ENCODE results near the gene DPT. TPM values are rescaled to one million over a fixed set of nuclear protein-coding genes. Genes with fewer than 3 reads are reported as not detected.

DPT gene
- total RNA-seq, 1 experiment from 2014 or later: not detected

DNA sequence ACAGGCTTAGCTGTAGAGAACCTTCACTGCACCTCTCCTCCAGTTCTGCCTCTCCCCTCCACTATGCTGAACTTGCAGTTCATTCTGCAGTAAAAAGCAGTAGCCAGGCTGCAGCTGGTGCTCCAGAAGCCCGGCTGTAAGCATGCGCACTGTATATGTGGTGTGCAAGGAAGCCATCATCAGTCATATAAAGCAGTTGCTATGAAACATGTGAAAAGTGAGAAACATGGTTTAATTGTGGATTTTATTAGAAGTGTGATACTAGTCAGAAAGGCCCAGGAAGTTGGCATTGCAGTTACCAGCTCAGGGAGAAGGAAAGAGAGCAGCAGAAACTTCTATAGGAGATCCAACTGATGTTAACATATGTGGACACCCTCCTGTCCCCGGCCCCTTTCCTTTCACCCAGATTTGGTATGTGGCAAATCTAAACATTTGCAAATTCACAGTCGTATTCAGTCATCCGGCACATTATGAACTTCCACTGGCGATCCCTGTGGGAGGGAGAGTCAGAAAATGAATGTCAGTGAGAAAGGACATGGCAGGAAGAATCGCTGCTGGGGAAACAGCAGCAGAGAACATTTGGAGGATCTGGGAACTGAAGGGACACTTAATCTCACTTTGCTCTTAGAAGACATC is 32.8 kb downstream of the DPT start (continued):
- TF ChIP-seq, protein P1, sequence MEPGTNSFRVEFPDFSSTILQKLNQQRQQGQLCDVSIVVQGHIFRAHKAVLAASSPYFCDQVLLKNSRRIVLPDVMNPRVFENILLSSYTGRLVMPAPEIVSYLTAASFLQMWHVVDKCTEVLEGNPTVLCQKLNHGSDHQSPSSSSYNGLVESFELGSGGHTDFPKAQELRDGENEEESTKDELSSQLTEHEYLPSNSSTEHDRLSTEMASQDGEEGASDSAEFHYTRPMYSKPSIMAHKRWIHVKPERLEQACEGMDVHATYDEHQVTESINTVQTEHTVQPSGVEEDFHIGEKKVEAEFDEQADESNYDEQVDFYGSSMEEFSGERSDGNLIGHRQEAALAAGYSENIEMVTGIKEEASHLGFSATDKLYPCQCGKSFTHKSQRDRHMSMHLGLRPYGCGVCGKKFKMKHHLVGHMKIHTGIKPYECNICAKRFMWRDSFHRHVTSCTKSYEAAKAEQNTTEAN (CRISPR knock-in tag; IDR thresholded peaks at IDR 0.05): no peak
- TF ChIP-seq, protein P2, sequence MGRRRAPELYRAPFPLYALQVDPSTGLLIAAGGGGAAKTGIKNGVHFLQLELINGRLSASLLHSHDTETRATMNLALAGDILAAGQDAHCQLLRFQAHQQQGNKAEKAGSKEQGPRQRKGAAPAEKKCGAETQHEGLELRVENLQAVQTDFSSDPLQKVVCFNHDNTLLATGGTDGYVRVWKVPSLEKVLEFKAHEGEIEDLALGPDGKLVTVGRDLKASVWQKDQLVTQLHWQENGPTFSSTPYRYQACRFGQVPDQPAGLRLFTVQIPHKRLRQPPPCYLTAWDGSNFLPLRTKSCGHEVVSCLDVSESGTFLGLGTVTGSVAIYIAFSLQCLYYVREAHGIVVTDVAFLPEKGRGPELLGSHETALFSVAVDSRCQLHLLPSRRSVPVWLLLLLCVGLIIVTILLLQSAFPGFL (CRISPR knock-in tag; IDR thresholded peaks at IDR 0.05; ENCODE audit: borderline replicate concordance): no peak
- TF ChIP-seq CREB1 (CRISPR knock-in tag; IDR thresholded peaks at IDR 0.05): no peak
- TF ChIP-seq, protein P3, sequence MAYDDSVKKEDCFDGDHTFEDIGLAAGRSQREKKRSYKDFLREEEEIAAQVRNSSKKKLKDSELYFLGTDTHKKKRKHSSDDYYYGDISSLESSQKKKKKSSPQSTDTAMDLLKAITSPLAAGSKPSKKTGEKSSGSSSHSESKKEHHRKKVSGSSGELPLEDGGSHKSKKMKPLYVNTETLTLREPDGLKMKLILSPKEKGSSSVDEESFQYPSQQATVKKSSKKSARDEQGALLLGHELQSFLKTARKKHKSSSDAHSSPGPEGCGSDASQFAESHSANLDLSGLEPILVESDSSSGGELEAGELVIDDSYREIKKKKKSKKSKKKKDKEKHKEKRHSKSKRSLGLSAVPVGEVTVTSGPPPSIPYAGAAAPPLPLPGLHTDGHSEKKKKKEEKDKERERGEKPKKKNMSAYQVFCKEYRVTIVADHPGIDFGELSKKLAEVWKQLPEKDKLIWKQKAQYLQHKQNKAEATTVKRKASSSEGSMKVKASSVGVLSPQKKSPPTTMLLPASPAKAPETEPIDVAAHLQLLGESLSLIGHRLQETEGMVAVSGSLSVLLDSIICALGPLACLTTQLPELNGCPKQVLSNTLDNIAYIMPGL (CRISPR knock-in tag; IDR thresholded peaks at IDR 0.05): no peak
- TF ChIP-seq, protein P4, sequence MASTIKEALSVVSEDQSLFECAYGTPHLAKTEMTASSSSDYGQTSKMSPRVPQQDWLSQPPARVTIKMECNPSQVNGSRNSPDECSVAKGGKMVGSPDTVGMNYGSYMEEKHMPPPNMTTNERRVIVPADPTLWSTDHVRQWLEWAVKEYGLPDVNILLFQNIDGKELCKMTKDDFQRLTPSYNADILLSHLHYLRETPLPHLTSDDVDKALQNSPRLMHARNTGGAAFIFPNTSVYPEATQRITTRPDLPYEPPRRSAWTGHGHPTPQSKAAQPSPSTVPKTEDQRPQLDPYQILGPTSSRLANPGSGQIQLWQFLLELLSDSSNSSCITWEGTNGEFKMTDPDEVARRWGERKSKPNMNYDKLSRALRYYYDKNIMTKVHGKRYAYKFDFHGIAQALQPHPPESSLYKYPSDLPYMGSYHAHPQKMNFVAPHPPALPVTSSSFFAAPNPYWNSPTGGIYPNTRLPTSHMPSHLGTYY (CRISPR knock-in tag; IDR thresholded peaks at IDR 0.05): no peak
- no peak for TF ChIP-seq KAT7 (CRISPR knock-in tag; IDR thresholded peaks at IDR 0.05; ENCODE audit: borderline replicate concordance)
- no peak for TF ChIP-seq ZNF232 (CRISPR knock-in tag; IDR thresholded peaks at IDR 0.05)
- TF ChIP-seq, protein P5, sequence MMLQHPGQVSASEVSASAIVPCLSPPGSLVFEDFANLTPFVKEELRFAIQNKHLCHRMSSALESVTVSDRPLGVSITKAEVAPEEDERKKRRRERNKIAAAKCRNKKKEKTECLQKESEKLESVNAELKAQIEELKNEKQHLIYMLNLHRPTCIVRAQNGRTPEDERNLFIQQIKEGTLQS (CRISPR knock-in tag; conservative IDR thresholded peaks at IDR 0.05): no peak
- no peak for TF ChIP-seq OVOL2 (CRISPR knock-in tag; IDR thresholded peaks at IDR 0.05; ENCODE audit: borderline replicate concordance)
- no peak for TF ChIP-seq IRF2 (CRISPR knock-in tag; IDR thresholded peaks at IDR 0.05; ENCODE audit: borderline replicate concordance, low read depth)

DNA sequence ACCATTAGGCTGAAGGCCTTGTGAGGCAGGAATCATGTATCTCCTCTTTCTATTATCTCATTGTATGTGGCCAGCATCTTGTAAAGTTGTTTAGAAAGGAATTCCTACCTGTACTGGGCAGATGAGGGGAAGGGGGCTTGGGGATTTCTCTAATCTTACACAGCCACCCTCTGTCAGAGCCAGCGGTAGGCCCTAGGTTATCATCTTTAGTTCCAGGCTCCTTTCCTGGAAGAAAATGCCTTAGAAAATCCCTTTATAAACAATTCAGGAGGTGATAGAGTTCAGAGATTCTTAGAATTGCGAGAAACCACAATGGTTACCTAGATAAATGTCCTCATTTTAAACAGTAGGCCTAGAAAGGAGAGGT is 35.2 kb downstream of the DPT start:
- Mint-ChIP-seq H3K27ac (no peak overlapping the region), H3K4me1 (peaks cover 26% of the 10 kb centered on the region), H3K36me3 (no peaks in the 10 kb centered on the region), H3K9me3 (no peaks in the 10 kb centered on the region), H3K4me3 (no peak overlapping the region), H3K27me3 (ENCODE audit: low read depth) (no peaks in the 10 kb centered on the region)
- DNase-seq (ENCODE audit: low spot score) (no peak), ATAC-seq (no peak)
- no peak for TF ChIP-seq ZNF263 (CRISPR knock-in tag; IDR thresholded peaks at IDR 0.05; ENCODE audit: low read depth)
- no peak for TF ChIP-seq OVOL2 (CRISPR knock-in tag; IDR thresholded peaks at IDR 0.05; ENCODE audit: borderline replicate concordance)
- no peak for TF ChIP-seq ZNF317 (CRISPR knock-in tag; IDR thresholded peaks at IDR 0.05; ENCODE audit: borderline replicate concordance, low read depth)
- TF ChIP-seq TEAD4 (CRISPR knock-in tag; IDR thresholded peaks at IDR 0.05): no peak
- TF ChIP-seq, protein P6, sequence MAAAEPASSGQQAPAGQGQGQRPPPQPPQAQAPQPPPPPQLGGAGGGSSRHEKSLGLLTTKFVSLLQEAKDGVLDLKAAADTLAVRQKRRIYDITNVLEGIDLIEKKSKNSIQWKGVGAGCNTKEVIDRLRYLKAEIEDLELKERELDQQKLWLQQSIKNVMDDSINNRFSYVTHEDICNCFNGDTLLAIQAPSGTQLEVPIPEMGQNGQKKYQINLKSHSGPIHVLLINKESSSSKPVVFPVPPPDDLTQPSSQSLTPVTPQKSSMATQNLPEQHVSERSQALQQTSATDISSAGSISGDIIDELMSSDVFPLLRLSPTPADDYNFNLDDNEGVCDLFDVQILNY (CRISPR knock-in tag; IDR thresholded peaks at IDR 0.05): no peak
- no peak for TF ChIP-seq HMGA2 (CRISPR knock-in tag; IDR thresholded peaks at IDR 0.05)
- TF ChIP-seq JAZF1 (CRISPR knock-in tag; IDR thresholded peaks at IDR 0.05): no peak
- no peak for TF ChIP-seq CREM (CRISPR knock-in tag; IDR thresholded peaks at IDR 0.05)
- TF ChIP-seq NFATC4 (CRISPR knock-in tag; IDR thresholded peaks at IDR 0.05): no peak
- TF ChIP-seq, protein P3 (CRISPR knock-in tag; IDR thresholded peaks at IDR 0.05): no peak
- TF ChIP-seq ELF4 (CRISPR knock-in tag; IDR thresholded peaks at IDR 0.05; ENCODE audit: low read depth): no peak
- TF ChIP-seq, protein P7, sequence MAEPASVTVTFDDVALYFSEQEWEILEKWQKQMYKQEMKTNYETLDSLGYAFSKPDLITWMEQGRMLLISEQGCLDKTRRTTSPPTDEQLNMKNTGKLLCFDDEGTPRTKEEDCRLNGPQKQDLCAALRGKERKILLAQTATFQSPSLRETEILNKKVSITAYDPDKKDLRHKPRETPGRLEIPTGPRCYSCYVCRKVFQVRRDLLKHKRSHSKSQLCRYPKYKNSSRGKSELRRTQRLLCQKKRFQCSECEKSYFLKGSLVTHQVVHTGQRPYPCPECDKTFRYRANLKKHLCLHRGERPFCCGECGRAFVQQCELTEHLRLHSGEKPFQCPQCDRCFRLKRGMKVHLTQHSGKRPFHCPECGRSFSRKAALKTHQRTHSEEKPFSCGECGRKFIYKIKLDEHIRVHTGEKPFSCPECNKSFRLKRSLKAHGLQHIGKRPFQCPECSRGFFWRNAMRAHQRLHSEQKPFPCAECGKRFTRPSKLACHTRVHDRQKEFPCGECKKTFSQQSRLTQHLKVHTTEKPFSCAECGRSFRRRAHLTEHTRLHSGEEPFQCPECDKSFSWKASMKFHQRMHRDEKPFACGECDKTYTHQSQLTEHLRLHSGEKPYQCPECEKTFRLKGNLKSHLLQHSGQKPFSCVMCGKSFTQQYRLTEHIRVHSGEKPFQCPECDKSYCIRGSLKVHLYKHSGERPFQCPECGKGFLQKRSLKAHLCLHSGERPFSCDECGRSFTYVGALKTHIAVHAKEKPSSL (CRISPR knock-in tag; conservative IDR thresholded peaks at IDR 0.05): no peak
- no peak for TF ChIP-seq ZNF232 (CRISPR knock-in tag; IDR thresholded peaks at IDR 0.05)
- TF ChIP-seq SP1 (CRISPR knock-in tag; conservative IDR thresholded peaks at IDR 0.05): no peak
- TF ChIP-seq FOXK1 (CRISPR knock-in tag; IDR thresholded peaks at IDR 0.05): no peak
- no peak for TF ChIP-seq ETV6 (CRISPR knock-in tag; IDR thresholded peaks at IDR 0.05)
- no peak for TF ChIP-seq ZNF121 (CRISPR knock-in tag; IDR thresholded peaks at IDR 0.05)
- TF ChIP-seq, protein P8, sequence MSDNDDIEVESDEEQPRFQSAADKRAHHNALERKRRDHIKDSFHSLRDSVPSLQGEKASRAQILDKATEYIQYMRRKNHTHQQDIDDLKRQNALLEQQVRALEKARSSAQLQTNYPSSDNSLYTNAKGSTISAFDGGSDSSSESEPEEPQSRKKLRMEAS (CRISPR knock-in tag; IDR thresholded peaks at IDR 0.05): no peak
- CTCF ChIA-PET: no interaction called here
- POLR2A ChIA-PET: no interaction called here

Measured in WTC11 (cell line).